Ramos (cell line): ENCODE measurements around the gene LRTM1.

Source experiments
- in situ Hi-C: fragments of 300-500 bp; cut with MboI; formaldehyde crosslinking; loops from one replicate; pipeline ENCODE4 v1.14.3; 2022; ENCODE audit warnings: low sequenced_read_pairs; ENCODE audit not compliant: unreplicated experiment

Gene LRTM1

DNA sequence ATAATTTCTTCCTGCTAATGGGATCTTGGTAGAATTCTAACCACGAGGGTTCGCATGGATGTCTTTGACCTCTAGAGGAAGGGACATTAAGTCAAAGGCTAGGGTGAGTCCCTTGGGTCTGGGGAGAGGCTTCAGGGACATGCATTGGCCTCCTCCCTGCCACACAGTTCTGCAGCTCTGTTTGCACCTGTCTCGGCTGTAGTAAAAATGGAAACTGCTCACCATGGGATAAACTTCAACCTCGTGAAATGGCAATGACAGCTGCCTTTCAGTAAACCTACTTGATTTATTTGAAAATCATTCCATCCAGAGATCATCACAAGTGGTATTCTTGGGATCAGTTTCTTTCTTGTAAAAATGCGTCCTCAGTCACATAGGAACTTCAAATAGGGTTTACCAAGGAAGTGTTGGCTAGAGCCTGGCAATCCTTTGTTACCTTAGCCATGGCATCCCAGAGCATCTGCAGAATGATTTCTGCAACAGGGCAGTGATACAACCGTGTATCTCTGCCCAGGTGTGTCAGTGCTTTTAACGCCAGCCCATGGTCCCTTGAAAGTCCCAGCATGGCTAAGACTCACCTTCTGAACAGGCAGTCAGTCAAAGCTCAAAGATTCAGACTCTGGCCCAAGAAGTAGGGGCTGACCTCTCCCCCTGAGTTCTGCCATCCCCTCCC, 14.0 kb upstream of the LRTM1 start:
- in situ Hi-C loops: no loop called here

DNA sequence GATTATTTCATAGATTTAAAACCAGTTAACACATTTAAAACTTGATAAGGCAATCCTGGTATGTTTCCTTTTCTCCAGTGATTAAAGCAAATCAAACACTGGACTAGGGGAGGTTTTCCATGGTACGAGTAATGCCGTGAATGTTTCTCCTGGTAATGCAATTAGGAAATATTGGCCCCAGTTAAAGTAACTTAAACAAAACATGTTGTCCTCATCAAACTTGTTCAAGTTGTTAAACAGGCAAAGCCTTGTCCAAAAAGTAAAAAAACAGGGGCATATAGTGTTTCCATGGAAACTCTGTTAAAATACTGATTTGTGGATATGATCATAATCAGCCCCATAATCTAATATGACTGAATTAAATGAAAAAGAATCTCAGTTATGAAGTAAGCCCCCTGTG, 13.1 kb upstream of the LRTM1 start:
- in situ Hi-C loops: no loop called here

DNA sequence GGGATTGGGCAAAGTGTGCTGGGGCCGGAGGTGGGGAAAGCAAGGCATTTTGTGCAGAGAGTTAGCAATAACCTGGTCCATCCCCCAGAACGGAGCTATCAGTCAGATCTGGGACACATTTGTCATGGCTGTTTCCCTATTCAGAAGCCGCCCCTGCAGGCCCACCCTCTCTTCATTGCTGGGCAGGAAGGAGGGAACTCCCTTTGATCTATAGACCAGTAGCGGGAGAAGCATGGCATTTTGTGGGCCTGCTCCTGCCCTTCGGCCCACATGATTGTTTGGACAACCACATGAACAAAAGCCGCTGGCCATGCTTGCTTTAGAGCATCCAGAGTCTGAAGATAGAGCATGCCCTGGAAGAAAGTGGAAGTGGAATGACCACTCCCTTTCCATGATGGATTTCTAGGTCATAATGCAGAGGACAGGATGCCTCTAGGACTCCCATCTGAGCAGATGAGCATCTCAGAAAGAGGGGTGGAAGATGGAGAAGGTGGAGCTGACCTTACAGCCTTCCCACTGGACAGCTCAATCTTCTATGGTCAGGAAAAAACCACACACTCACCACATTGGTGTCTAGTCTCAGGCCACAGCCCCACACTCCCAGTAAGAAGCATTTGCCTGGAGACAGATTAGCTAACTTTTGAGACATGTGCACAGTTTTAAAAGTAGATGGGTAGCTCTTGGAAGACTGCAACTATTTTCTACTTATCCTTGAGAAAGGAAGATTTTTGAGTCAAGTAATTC, 11.9 kb upstream of the LRTM1 start:
- in situ Hi-C loops: no loop called here

DNA sequence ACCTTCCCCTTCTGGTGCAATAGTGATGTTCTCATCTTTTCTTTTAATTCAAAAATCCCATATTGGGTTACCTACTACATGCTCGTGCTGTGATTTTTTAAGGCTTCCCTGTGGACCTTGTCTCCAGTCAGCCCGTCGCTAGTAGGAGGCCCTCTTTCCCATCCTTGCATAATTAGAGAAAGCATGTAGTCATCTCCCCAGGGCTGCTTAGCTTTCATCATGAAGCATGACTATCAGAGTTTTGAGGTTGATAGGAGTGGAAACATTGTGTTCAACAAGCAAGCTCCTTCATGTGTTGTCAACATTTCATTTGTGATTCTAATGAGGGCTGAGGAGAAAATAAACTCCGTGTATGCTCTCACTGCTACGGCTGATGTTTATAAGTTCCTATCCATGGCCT, 8.7 kb upstream of the LRTM1 start:
- in situ Hi-C loops: no loop called here

DNA sequence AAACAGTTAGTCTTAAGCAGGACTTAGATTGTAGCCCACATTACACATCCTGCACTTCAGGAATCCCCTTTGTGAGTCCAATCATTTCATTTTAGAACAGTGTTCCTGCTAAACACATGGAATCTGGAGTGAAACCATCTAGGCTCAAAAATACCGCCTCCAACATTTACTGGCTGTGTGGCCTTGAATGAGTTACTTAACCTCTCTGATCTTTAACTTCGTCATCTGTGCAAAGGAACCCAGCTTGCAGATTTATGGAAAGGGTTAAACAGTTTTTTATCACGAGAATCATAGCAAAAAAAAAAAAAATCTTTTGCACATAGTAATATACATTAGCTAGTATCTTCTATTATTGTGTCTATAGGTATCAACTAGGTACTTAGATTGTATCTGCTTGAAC, 8.0 kb upstream of the LRTM1 start:
- in situ Hi-C loops: no loop called here

DNA sequence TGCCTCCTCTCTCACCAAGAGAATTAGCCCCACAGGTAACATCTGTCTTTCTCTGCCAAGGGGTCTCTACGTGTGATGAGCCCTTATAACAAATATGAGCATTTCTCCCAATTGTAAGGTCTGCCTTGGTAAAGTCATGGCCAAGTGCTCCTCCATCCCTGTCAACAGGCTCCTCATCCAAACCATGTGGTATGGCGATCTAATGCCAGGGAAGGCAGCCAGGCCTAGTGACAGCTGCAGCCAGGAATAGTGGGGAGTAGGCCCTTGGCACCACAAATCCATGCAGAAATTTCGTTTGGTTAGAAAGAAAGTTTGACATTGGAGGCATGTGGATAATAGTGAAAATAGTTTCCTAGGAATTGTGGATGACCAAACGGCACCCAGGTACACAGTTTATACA, 4.7 kb upstream of the LRTM1 start:
- in situ Hi-C loops: no loop called here

DNA sequence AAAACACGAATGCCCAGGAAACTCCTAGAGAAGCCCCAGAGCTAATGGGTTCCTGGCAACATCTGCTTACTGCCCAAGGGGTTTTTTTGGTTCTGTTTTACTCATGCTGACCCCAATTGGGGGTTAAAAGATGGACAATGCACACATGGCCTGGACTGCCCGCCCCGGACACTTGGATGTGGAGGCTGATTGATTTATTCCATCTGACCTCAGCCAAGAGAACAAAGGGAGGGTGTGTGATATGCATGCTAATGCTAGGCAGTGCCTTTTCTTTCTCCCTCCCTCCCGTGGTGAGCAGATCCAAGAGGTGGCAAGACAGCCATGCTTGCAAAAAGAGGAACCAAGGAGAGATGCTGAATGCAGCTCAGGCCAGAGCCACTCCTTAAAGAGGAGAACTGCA, 3.3 kb upstream of the LRTM1 start:
- in situ Hi-C loops: no loop called here

DNA sequence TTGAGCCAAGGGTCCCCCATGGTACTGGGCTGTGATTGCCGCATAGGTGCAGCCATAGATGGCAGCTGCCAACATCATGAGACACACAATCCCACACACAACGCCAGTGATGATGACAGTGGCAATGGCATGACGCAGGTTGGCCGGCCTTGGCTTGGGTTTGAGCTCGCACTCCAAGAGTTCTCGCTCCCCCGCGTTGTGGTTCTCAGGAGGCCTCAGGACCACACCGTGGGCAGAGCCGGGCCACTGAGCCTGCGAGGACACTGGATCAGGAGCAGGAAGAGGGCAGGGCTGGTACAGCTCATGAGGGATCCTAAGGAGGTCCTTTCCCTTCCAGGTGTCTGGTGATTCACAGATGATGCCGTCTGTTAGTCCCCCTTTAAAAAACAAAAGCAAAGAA, 9.3 kb downstream of the LRTM1 start:
- in situ Hi-C loops: no loop called here

DNA sequence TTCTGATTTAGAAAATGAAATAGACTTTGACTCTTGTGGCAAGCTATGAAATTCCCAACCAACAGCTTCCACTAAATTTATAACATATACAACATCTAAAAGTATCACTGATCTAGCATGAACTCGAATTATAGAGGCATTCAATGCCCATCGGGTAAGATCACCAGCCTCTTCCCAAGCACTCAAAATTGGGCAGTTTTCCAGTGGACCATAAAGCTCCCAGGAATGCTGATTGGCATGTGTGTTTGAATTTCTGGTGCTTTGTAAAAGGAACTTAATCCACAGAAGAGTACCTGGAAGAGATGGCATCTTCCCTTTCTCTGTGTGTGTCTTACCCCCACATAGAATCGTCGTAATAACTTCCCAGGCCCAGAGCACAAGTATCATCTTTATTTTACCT, 10.0 kb downstream of the LRTM1 start:
- in situ Hi-C loops: no loop called here

DNA sequence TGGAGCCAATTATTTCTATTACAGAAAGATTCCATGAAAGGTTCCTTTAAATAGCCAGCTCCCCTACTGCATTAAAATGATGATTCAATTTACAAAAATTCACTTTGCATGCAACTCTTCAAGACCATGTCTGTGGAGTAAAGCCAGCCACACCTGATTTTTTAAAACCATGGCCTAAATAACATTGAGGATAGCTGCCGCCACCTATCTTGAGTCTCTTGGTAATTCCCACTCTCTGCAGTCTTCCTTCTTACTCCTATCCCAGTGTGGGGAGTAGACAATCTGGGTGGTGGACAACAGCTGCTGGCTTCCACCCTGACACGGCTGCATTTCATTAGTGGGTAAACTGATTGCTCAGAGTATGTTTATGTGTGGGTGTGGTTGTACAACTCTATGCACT, 10.7 kb downstream of the LRTM1 start:
- in situ Hi-C loops: no loop called here

DNA sequence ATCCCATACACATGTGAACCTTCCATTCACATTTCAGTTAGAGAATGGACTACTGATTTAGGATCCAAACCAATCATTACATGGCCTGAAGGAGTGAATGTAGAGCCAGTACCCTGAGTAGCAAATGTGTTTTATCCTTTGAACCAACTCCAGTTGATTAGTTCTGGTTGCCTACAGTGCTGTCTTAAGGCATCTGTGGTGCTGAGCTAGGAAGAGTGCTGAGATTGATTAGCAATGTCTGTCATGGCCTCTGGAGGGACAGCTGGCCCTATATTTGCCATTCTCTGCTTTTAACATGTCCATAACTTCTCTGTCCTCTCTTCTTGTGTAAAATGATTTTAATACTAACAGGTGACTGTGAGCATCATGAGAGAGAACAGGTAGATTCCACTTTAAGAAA, 11.1 kb downstream of the LRTM1 start:
- in situ Hi-C loops: no loop called here

DNA sequence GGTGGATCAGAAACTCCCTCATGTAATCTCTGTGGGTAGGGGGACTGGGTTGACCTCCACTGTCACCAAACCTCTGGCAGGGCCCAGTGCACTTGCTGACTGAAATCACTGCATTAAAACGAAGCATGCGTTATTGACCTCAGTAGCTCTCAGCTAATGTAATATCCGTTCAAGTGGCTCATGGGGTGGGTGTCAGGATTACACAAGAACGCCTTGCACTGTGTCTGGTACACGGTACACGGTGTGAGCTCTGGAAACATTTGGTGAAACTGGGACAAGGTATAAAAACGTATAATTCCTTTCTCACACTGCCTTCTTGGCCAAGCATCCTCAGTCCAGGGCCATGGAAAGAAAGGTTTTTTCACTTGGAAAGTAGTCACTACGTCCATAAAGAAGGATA, 11.9 kb downstream of the LRTM1 start:
- in situ Hi-C loops: no loop called here

DNA sequence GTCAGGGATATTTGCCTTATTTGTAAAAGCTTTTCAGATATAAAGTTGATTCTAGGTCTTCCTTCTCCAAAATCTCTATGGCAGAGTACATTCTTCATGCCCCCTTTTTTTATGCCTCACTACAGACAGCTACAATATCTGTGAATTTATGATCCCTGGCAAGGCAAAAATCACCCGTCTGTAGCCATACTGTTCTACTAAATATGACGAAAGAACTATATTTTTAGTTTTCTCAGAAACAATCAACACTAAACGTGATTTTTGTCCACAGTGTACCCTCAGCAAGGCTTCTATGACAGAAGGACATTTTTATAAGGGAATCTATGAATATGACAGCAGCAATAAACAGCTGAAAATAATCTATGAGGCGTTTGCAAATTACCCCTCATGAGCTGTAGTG, 12.7 kb downstream of the LRTM1 start:
- in situ Hi-C loops: no loop called here

DNA sequence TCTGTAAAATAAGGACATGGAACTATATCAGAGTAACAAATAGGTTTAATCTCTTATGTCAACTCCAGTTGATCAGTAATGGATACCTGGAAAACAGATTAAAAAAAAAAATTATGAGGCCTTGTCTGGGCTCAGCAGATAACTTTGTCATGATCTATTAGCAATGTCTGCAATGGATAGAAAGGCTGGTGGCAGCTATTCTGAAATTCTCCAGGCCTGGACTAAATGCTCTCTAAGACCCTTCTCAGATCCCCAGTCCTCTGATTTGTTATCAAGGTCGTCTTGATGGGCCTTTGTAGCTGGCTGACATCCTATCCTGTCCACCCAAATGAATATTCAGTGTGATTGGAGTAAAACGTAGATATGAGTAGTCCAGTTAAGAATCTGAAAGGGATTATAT, 13.7 kb downstream of the LRTM1 start:
- in situ Hi-C loops: no loop called here

DNA sequence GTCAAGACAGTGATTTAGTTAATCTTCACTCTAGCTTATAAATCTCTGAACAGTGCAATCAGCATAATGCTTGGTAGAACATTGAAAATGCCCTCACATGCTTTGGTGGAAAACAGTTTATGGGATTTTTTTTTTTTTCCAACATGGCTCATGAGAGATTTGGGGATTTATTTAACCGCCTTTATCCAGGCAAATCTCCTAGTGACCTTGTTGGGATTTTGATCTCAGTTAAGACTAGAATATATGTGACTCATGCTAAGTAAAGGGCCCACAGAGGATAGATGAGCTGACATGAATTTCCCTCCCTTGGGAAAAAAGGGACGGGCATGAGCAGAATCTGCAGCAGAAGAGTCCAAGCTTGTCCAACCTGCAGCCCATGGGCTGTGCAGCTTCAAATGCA, 18.7 kb downstream of the LRTM1 start:
- in situ Hi-C loops: no loop called here

DNA sequence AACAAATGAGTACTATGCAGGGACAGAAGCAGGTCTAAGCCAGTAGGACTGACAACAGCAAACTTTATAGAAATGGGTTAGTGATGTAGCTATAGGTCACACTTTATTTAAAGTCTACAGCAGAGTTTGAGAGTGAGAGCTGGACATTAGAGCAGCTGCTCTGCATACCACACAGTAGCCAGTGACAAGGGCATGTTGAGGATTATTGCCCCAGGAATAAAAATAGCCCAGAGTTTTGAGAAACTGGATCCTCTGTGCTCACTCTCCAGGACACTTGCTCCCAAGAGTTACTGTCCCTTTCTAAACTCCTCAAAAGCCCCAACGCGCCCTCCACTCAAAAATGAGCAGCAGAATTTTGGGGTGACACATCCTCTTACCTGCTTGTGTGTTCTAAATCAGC, 21.1 kb downstream of the LRTM1 start:
- in situ Hi-C loops: no loop called here

DNA sequence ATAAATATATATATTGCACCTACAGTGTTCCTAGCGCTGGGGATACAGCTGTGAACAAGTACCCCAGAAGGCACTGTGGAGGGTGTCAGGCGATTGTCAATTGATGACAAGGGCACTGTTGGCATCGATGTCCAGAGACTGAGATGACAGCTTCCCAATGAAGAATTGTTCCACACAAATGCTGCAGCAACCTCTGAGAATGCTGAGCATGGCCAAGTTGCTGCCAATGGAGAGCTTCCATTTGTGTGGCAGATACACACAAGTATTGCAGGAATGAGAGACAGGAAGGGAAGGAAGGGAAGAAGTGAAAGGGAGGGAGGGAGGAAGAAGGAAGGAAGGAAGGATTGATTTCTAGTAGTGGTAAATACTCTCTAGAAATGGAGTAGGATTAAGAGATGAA, 21.9 kb downstream of the LRTM1 start:
- in situ Hi-C loops: no loop called here

DNA sequence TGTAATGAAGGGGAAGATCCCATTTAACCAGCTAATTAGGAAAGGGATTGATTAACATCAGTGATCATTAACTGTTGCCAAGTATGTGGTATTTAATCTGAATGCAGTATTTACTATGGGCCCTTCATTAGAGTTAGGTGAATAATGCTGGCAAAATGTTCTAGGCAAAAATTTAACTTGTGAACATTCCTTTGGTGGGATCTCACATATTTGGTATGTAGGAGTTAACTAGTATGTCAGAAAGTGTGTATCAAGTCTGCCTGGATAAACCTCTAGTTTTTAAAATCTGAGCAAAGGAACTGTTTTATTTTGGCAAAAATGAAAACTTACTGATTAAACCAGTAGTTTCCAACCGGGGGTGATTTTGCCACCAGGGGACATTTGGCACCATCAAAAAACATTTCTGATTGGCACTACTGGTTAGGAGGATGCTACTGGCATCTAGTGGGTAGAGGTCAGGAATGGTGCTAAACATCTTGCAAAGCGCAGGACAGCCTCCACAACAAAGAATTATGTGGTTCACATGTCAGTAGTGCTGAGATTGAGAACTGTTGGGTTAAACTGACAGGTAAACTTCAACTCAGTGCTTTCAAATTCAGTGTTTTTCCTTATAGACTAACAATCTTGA, 22.5 kb downstream of the LRTM1 start:
- in situ Hi-C loops: no loop called here

DNA sequence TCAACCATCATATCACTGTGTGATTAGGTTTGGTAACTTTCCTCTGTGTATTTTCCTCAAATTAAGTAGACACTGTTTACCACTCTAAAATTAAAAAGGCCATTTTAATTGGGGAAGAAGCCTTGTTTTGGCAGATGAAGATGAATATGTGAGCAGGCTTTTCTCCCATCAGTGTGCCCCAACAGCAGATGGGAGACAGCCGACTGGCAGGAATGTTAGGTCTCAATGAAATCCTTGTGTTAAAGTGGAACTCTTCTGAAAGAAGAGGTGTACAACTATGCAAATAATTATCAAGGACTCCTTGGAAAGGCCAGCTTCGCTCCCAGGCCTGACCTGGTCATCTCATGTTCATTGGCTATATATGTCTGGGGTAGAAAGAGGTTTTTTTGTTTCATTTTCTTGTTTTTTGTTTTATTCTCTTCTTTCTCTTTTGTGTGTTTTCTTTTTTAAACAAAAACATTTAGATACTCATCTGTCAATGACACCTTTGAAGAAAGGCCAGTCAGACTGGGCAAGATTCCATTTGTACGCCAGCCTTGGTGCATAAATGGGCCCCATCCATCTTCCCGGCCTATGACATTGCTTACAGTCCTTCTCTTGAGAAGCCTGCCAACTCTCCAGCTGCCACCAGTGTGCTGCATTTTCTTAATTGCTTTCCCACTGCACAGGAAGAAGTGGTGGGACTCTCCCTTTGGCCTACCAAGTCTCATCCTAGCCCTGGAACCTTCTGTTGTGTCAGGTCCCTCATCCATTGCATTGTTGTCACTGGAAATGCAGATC, 25.8 kb downstream of the LRTM1 start:
- in situ Hi-C loops: no loop called here

DNA sequence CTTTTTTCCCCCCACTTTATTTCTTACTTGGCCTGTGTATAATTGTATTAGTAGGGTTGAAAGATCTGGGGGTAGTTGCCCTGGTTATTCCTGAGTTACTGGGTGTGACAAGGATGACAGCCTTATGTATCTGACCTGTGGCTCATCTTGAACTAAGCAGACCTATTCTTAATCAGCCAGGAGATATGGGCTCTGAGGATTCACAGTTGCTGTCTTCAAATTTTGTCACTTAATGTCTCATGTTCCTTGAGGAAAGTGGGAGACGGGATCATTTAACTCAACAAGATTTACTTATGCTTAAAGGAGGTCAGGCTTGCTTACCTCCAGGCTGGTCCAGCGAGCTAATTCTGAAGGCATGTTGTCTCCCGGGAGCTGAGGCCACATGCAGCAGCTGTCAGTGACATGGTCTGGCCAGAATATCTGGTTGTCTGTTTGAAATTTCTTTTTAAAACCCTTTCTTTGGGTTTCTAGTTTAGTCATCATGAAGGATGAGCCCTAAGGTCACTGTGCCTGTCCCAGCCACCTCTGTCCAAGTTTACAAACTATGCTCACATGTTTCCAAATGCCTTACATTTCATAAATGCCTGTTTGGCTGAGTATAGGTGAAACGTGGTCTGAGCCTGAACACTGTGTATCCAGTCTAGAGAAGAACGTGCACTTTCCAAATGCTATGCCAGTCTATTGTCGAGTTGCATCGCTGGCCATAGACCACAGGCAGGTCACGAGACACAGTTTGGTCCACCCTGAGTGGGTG, 26.8 kb downstream of the LRTM1 start:
- in situ Hi-C loops: no loop called here
